ENCODE results near the gene RARRES1. TPM values are rescaled to one million over a fixed set of nuclear protein-coding genes. Genes with fewer than 3 reads are reported as not detected.

RARRES1 gene
- total RNA-seq, 1 experiment from 2014 or later, result 0.20 TPM

DNA sequence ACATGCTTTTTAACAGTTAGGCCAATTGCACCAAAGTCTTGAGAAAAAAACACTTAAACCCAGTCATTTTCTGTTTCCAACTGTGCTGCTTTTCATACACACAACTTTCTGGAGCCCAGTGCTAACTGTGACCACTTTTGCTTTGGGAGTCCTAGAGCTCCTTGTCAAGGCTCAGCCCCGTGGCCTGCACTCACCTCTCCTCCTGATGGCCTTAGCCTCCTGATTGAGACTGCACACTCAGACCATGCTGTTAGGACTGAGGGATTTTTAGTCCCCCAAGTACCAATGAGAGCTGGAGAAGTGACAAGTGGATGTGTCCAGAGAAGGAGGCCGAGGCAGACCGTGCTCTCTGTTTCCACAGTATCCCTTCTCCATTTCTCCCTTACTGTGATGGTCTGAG is 15.2 kb upstream of the RARRES1 start:
- DNase-seq (ENCODE audit: low read depth, low spot score), result no peak
- TF ChIP-seq EZH2 (IDR thresholded peaks at IDR 0.05) (no peak), JUND (IDR thresholded peaks at IDR 0.05) (no peak), POLR2A (IDR thresholded peaks at IDR 0.05; ENCODE audit: borderline replicate concordance, extremely low read depth, insufficient read depth, insufficient read length) (no peak), ZFX (IDR thresholded peaks at IDR 0.05) (no peak), TCF7L2 (IDR thresholded peaks at IDR 0.05; ENCODE audit: borderline replicate concordance, extremely low read depth, insufficient read depth, insufficient read length) (no peak), RAD21 (IDR thresholded peaks at IDR 0.05; ENCODE audit: low read depth) (no peak)
- TF ChIP-seq, protein P1, sequence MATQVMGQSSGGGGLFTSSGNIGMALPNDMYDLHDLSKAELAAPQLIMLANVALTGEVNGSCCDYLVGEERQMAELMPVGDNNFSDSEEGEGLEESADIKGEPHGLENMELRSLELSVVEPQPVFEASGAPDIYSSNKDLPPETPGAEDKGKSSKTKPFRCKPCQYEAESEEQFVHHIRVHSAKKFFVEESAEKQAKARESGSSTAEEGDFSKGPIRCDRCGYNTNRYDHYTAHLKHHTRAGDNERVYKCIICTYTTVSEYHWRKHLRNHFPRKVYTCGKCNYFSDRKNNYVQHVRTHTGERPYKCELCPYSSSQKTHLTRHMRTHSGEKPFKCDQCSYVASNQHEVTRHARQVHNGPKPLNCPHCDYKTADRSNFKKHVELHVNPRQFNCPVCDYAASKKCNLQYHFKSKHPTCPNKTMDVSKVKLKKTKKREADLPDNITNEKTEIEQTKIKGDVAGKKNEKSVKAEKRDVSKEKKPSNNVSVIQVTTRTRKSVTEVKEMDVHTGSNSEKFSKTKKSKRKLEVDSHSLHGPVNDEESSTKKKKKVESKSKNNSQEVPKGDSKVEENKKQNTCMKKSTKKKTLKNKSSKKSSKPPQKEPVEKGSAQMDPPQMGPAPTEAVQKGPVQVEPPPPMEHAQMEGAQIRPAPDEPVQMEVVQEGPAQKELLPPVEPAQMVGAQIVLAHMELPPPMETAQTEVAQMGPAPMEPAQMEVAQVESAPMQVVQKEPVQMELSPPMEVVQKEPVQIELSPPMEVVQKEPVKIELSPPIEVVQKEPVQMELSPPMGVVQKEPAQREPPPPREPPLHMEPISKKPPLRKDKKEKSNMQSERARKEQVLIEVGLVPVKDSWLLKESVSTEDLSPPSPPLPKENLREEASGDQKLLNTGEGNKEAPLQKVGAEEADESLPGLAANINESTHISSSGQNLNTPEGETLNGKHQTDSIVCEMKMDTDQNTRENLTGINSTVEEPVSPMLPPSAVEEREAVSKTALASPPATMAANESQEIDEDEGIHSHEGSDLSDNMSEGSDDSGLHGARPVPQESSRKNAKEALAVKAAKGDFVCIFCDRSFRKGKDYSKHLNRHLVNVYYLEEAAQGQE (IDR thresholded peaks at IDR 0.05; ENCODE audit: low read depth), result no peak
- TF ChIP-seq, protein P2, sequence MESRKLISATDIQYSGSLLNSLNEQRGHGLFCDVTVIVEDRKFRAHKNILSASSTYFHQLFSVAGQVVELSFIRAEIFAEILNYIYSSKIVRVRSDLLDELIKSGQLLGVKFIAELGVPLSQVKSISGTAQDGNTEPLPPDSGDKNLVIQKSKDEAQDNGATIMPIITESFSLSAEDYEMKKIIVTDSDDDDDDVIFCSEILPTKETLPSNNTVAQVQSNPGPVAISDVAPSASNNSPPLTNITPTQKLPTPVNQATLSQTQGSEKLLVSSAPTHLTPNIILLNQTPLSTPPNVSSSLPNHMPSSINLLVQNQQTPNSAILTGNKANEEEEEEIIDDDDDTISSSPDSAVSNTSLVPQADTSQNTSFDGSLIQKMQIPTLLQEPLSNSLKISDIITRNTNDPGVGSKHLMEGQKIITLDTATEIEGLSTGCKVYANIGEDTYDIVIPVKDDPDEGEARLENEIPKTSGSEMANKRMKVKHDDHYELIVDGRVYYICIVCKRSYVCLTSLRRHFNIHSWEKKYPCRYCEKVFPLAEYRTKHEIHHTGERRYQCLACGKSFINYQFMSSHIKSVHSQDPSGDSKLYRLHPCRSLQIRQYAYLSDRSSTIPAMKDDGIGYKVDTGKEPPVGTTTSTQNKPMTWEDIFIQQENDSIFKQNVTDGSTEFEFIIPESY (IDR thresholded peaks at IDR 0.05; ENCODE audit: extremely low read depth, insufficient replicate concordance, low read length), result no peak
- TF ChIP-seq, protein P3, sequence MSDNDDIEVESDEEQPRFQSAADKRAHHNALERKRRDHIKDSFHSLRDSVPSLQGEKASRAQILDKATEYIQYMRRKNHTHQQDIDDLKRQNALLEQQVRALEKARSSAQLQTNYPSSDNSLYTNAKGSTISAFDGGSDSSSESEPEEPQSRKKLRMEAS (IDR thresholded peaks at IDR 0.05), result no peak
- ATAC-seq, result no peak
- H3K9me2 ChIP-seq (ENCODE audit: insufficient read depth), result no peaks in the 10 kb centered on the region
- H3K9me3 ChIP-seq (ENCODE audit: control insufficient read depth in 1 of 2, insufficient read depth in 1 of 2, low read depth in 1 of 2, low read length in 2 of 2), result no peaks in the 10 kb centered on the region
- POLR2A ChIA-PET, result no interaction called here
- no TSS peak for BruUV-seq (replicated peaks)
- H3K27ac ChIP-seq (ENCODE audit: low read depth, low read length), result no peak overlapping the region
- no peaks in the 10 kb centered on the region for H3K79me2 ChIP-seq (ENCODE audit: insufficient read depth, low read length)
- H4K20me1 ChIP-seq (ENCODE audit: insufficient read depth), result no peaks in the 10 kb centered on the region
- CTCF ChIA-PET, result interaction anchor here (1.1 kb wide), 1 partner anchor 20 kb away, joined by 3 read pairs; no protein-coding TSS in a partner anchor
- intact Hi-C loops (cut with micrococcal nuclease), result no loop called here
- RAD21 ChIA-PET (ENCODE audit: low non-redundant PET in 1 of 2, low total read pairs in 2 of 2, uncharacterized antibody in 2 of 2, unreplicated experiment in 2 of 2), result no interaction called here
- no peak overlapping the region for H3K9ac ChIP-seq (ENCODE audit: low read length)
- H3K36me3 ChIP-seq (ENCODE audit: control insufficient read depth in 1 of 2, insufficient read depth in 2 of 2, low read length in 2 of 2), result no peaks in the 10 kb centered on the region; a peak in 1 of 4 replicates
- H3K4me2 ChIP-seq (ENCODE audit: low read length), result no peak overlapping the region
- no peak overlapping the region for H3K4me3 ChIP-seq (replicated peaks in 1 of 2; ENCODE audit: low read depth in 1 of 2, low read length in 2 of 2)
- no peak overlapping the region for H2AFZ ChIP-seq (ENCODE audit: low read depth, low read length, poor library complexity, severe bottlenecking)
- no peaks in the 10 kb centered on the region for H3K4me1 ChIP-seq (ENCODE audit: control insufficient read depth in 1 of 2, insufficient read depth in 2 of 2, low read length in 2 of 2)
- no peaks in the 10 kb centered on the region for H3K27me3 ChIP-seq (ENCODE audit: insufficient read depth, low read length)

All from HCT116 (cell line).